Forelimb muscle (tissue), 1 donor: ENCODE measurements around the gene FAM78A. TPM values are rescaled to one million over a fixed set of nuclear protein-coding genes. Genes with fewer than 3 reads are reported as not detected.

Experiments used
- DNase-seq: peaks from one replicate; pipeline ENCODE4 v3.0.0-alpha.2; 2013; ENCODE audit warnings: low read depth
- polyA plus RNA-seq: library from polyadenylated mRNA; unstranded; fragments of 120-200 nt; gene quantifications from one replicate; pipeline ENCODE4 v1.2.1, GENCODE V29; 2013; ENCODE audit not compliant: insufficient read length

Gene FAM78A, protein sequence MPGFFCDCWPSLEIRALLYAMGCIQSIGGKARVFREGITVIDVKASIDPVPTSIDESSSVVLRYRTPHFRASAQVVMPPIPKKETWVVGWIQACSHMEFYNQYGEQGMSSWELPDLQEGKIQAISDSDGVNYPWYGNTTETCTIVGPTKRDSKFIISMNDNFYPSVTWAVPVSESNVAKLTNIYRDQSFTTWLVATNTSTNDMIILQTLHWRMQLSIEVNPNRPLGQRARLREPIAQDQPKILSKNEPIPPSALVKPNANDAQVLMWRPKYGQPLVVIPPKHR
- 36.4 TPM for polyA plus RNA-seq

DNA sequence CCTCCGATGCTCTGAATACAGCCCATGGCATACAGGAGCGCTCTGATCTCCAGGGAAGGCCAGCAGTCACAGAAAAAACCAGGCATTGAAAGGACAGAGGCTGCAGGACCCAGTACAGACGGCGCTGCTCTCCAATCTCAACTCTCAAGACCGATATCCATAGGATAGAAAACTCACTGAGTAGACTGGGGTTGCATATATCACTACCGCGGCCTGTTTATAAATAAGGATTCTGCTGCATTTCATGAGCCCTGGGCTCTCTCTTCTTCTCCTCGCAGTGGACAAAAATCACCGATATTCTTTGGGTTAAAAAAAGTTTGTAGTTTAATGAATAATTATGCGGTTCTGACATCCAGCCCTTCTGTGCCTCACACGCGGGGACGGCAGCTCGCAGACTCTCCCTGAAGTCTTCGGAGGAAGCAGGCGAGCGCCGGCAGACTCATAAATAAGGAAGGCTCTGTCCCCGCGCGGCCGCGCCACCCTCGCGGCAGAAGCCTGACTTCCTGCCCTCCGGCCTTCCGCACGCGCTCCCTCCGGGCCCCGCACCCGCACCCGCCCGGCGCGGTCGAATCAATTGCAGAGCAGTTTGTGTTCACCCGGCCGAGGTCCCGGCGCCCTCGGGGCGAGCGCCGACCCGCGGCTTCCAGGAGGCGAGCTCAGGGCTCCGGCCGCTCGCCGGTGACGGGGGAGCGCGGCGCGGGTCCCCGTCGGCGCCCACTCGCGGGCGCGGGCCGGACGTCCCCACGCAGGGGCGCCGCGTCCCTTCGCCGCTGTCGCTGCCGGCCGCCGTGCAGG, at the start of gene FAM78A:
TSS of gene FAM78A (minus strand) at position 417 of the 795 bp plus-strand sequence. CDS start at position 86, 331 bp downstream.
- no peak for DNase-seq

GRCh38 chr9:131324736-131325679, 48.7 kb upstream of the FAM78A start:
- no peak for DNase-seq

DNA sequence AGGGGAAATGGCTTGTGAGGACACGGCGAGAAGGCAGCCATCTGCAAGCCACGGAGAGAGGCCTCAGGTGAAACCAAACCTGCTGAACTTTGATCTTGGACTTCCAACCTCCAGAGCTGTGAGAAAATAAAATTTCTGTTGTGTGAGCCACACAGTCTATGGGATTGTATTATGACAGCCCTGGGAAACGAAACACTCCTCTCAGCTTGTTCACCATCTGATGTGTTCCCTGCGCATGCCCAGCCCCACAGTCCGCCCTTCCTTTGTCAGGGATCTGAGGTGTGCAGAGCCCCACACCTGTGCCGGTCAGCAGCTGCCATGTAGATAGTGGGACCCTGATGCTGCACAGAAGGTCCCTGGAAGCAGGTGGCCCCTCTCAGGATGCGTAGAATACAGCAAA, 47.3 kb upstream of the FAM78A start:
- no peak for DNase-seq

DNA sequence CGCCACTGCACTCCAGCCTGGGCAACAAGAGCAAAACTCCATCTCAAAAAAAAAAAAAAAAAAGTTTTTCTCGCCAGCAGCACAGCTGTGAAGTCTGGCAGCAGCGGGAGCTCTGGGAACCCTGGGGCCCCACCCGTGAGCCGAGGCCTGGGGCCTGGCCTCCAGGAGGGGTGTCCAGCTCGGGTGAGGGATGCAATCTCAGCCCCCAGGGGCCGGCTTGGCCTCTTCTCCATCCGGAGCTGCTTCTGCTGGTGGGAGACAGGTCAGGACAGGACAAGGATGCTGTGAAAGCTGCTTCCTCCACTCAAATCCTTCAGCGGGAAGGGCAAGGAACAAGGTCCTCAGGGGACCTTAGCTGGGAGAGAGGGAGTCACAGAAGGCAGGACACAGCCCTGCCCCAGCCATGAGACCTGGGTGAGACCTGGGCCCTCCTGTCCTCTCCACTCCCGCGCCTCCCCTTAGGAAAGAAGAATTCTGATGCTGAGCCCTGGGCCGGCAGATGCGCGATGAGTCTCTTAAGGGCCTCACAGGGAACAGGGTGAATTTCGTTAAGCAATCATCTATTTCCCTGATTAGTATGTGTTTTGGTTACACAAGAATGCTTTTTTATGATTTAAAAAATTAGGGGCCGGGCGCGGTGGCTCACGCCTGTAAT, 43.8 kb upstream of the FAM78A start:
- DNase-seq: no peak

DNA sequence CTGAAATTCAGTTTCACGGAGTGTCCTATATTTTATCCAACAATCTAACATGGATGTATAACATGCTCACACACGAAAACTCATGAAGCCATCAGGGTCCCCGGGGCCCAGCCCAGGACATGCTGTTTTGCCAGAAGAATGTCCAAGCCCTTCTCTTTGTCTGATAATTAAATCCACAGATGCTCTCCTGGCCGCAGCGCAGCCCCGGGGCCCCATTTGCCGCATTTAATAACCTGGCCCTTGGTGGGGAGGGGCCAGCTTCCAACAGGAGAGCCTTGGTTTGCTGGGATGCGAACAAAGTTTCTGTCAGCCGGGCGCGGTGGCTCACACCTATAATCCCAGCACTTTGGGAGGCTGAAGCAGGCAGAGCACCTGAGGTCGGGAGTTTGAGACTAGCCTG, 43.2 kb upstream of the FAM78A start:
- DNase-seq: no peak

- DNase-seq: no peak
Observed at GRCh38 chr9:131318231-131319085, 42.1 kb upstream of the FAM78A start.

DNA sequence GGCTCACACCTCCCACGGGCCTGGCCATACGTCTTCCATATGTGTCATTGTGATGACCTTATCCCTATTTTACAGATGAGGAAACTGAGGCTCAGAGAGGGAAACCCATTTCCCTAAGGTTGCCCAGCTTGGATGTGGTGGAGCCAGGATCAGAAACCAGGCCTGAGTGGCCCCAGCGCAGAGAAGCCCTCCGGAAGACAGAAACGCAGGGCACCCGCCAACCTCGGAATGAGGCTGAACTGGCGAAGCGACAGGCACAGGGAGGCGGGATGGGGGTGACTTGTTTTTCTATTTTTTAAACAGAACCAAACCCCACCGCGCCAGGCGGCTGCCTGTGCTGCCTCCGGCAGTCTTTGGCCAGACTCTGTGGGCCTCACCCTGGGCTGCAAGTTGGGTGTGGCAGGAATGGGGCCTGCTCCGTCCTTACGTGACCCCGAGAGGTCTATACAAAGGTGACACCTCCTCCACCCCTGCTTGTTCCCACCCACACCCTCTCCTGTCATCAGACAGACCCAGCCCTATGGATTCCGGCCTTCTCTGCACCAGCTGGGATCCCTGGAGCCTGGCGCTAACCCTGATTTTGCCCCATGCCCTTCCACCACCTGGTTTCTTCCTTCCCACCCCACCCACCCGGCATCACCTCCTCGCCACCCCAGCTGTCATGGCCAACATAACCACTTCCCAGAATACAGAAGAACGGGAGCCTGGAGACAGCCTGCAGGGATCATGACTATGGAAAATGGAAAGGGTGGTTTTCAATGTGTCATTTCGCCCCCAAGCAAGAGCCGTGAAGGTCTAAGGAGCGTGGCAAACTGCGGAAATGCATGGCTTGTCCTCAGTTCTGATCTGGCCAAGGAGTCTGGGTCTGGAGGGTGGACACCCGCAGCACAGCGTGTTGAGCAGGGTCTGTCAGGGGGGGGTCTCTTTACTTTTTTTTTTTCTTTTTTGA, 36.8 kb upstream of the FAM78A start:
- no peak for DNase-seq

DNA sequence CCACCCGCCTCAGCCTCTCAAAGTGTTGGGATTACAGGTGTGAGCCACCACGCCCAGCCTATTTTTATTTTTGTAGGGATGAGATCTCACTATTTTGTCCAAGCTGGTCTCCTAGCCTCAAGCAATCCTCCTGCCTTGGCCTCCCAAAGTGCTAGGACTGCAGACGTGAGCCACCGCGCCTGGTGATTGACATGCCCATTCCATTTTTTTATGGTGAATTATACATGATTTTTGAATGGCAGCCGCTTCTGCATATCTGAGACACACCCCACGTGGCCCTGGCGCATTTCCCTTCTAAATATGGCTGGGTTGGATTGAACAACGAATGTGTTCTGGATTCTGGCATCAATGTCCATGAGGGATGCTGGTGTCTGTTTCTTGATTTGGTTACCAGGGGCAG, 35.9 kb upstream of the FAM78A start:
- DNase-seq: no peak

DNA sequence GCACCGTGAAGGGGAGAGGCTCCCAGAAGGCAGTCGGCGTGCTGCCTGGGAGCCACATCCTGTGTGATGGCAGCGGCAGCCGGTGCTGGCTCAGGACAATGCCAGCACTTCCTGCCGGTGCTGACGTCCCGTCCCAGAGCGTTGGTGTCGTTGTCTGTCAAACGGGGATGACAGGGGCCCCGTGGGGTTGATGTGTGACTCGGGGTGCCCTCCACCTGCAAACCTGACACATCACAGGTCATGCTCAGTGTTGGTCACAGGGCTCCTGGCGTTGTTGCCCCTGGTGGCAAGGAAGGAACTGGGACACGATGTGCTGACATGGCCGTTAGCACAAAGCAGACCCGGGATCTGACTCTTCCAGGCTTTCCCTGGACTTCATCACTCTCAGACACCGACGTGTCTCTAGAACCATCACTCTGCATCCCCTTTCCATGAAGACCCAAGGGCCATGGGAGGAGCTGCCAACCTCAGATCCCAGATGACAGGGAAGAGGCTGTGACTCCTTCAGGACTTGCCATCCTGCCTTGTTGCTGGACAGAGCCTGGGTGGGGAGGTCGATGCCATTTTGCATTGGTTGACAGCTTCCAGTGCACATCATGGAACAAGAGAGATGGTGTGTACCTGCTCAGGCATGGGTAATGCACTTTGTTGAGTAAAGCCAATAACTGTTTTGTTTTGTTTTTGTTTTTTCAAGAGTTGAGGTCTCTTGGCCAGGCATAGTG, 34.7 kb upstream of the FAM78A start:
- DNase-seq: no peak

DNA sequence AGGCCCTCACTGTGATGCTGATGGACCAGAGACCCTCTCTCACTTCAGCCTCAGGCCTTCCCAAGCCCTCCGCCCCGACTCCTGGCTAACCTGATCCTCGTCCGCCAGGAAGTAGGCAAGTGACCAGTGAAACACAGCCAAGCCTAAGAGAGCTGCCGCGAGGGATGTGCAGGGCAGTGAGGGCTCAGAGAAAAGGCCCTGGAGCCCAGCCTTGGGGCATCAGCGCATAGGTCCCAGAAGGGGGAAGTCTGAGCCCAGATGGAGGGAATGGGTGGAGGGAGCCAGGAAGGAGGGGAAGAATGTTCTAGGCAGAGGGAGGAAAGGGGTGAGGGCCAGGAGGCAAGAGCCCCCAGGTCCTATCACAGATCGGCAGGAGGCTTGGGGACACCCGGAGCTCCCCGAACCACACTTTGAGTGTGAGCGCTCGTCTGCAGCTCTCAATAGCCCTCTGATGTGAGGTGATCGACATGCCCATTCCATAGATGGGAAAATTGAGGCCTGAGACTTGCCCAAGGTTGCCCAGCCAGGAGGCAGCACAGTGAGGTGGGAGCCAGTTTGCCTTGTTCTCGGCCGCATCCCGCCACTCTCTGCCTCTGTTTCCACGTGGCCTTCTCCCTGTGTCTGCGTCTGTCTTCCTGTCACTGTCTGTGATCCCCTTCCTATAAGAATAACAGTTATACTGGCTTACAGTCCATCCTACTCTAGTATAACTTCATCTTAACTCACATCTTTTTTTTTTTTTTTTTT, 33.4 kb upstream of the FAM78A start:
- DNase-seq: no peak

GRCh38 chr9:131308906-131309529, 32.7 kb upstream of the FAM78A start:
- no peak for DNase-seq

DNA sequence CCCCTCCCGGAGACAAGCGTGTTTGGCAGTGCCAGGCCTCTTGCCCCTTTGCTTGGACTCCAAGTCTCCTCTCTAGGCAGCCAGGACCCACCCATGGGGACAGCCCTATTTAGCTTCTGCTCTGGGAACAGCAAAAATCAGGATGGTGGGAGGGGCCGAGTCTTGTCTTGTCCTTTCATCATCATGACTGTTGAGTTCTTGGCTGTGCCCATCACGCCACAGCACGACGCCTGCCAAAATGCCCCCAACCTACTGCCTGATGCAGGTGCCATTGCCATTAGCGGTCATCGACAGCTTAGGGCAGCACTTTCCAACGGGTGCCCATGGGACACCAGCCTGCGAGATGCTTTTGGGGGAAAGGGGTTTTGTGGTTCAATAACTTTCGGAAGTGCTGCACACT, 32.1 kb upstream of the FAM78A start:
- DNase-seq: no peak

DNA sequence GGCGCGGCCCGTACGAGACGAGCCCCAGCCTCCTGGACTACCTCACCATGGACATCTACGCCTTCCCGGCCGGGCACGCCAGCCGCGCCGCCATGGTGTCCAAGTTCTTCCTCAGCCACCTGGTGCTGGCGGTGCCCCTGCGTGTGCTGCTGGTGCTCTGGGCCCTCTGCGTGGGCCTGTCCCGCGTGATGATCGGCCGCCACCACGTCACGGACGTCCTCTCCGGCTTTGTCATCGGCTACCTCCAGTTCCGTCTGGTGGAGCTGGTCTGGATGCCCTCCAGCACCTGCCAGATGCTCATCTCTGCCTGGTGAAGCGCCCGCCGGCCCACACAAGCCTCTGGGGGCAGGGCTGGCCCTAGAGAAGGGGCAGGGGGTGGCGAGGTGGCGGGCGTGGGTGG, 31.7 kb upstream of the FAM78A start:
- DNase-seq: no peak

GRCh38 chr9:131306397-131307004, 30.2 kb upstream of the FAM78A start:
- no peak for DNase-seq

- no peak for DNase-seq
Observed at GRCh38 chr9:131304676-131305355, 28.5 kb upstream of the FAM78A start.
